Hepatocyte (in vitro differentiated cells): Measurements from ENCODE around the gene DDX21. TPM values are rescaled to one million over a fixed set of nuclear protein-coding genes. Genes with fewer than 3 reads are reported as not detected.

ENCODE experiments used
- DNase-seq: peaks from one replicate; pipeline ENCODE4 v3.0.0-alpha.2; 2016; ENCODE audit warnings: low spot score
- H2AFZ ChIP-seq: fragments of 200-600 bp; sonication (generic); 2 replicates; pipeline ENCODE4 v1.6.0; 2016; ENCODE audit warnings: antibody characterized with exemption, mild to moderate bottlenecking
- H3K27ac ChIP-seq: fragments of 200-600 bp; sonication (generic); 2 replicates; pipeline ENCODE4 v1.5.1; 2016; ENCODE audit warnings: mild to moderate bottlenecking
- H3K27me3 ChIP-seq: fragments of 200-600 bp; sonication (generic); 2 replicates; pipeline ENCODE4 v1.6.1; 2016
- H3K36me3 ChIP-seq: fragments of 200-600 bp; sonication (generic); replicated peaks from 2 replicates; pipeline ENCODE4 v1.5.1; 2016; ENCODE audit warnings: low read depth; ENCODE audit not compliant: insufficient read depth
- H3K4me1 ChIP-seq: fragments of 200-600 bp; sonication (generic); 2 replicates; pipeline ENCODE4 v1.5.1; 2016; ENCODE audit warnings: mild to moderate bottlenecking, moderate library complexity; ENCODE audit not compliant: insufficient read depth
- H3K4me2 ChIP-seq: fragments of 200-600 bp; sonication (generic); 2 replicates; pipeline ENCODE4 v1.6.0; 2016
- H3K4me3 ChIP-seq: fragments of 200-600 bp; sonication (generic); 2 replicates; pipeline ENCODE4 v1.5.1; 2016; ENCODE audit warnings: mild to moderate bottlenecking
- H3K79me2 ChIP-seq: fragments of 200-600 bp; sonication (generic); 2 replicates; pipeline ENCODE4 v1.6.0; 2017; ENCODE audit warnings: mild to moderate bottlenecking
- H3K9me2 ChIP-seq: fragments of 200-600 bp; sonication (generic); replicated peaks from 2 replicates; pipeline ENCODE4 v1.6.0; 2017; ENCODE audit warnings: mild to moderate bottlenecking; ENCODE audit not compliant: insufficient read depth
- H3K9me3 ChIP-seq: fragments of 200-600 bp; sonication (generic); 2 replicates; pipeline ENCODE4 v1.5.1; 2016; ENCODE audit warnings: low read depth, mild to moderate bottlenecking
- H4K20me1 ChIP-seq: fragments of 200-600 bp; sonication (generic); 2 replicates; pipeline ENCODE4 v1.6.0; 2016; ENCODE audit warnings: mild to moderate bottlenecking; ENCODE audit not compliant: insufficient read depth, poor library complexity, severe bottlenecking
- EZH2 ChIP-seq: fragments of 200-600 bp; sonication (generic); IDR thresholded peaks from 2 replicates; pipeline ENCODE4 v1.6.1; 2016; ENCODE audit warnings: antibody characterized with exemption, mild to moderate bottlenecking, borderline replicate concordance
- EZH2phosphoT487 ChIP-seq: fragments of 200-600 bp; sonication (generic); IDR thresholded peaks from one replicate; pipeline ENCODE4 v1.6.1; 2018; ENCODE audit warnings: antibody characterized with exemption, mild to moderate bottlenecking, low read depth, moderate library complexity; ENCODE audit not compliant: unreplicated experiment, severe bottlenecking
- WGBS: methylation state at CpG from one replicate; pipeline ENCODE4 v1.1.6; 2016; ENCODE audit warnings: low lambda C conversion rate; ENCODE audit errors: missing lambda C conversion rate; 5-methylcytosine and 5-hydroxymethylcytosine counted together
- polyA plus RNA-seq: library from polyadenylated mRNA; unstranded; fragments of >200 nt; fragmentation: Nextera tagmentation; extraction: Ambion mirVana; gene quantifications from 2 replicates; pipeline ENCODE4 v1.2.1, GENCODE V29; 2016
- total RNA-seq: library from RNA; depleted of rRNA; stranded (reverse); fragments of >200 nt; gene quantifications from 2 replicates; pipeline ENCODE4 v1.2.3, GENCODE V29; 2014
- TF ChIP-seq, protein P1 (sequence below): fragments of 200-600 bp; sonication (generic); IDR thresholded peaks from 2 replicates; pipeline ENCODE4 v1.5.1; 2016; ENCODE audit warnings: antibody characterized with exemption, mild to moderate bottlenecking; ENCODE audit not compliant: poor library complexity

DDX21 gene
- total and polyA plus RNA-seq, 2 experiments from 2014 or later, result 15.8 to 55.7 TPM

DNA sequence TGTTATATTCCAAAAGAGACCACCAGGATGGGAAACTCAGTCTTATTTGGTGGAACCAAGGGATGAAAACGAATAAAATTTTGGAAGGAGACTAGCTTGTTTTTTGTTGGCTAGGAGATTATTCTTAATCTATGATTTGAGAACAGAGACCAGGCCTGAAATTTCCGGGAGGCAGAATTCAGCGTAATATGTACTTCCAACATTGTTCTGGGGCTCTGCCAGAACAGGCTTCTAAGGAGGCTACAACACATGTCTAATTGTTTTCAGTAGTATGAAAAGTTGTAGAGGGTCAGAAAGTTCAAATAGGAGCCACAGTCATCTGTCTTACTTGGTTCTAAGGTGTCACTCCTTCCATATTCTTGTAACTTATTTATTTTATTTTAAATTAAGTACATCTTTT, 1.7 kb downstream of the DDX21 start:
- H3K9me3 ChIP-seq, result no peaks in the 10 kb centered on the region
- no peak overlapping the region for H2AFZ ChIP-seq
- peaks cover 54% of the 10 kb centered on the region for H3K79me2 ChIP-seq
- H3K9me2 ChIP-seq, result no peaks in the 10 kb centered on the region
- H3K27me3 ChIP-seq, result no peaks in the 10 kb centered on the region
- H3K4me2 ChIP-seq, result peak overlapping the region; percentile 88
- WGBS, result 73% methylated on average over 3 of the region's 3 CpGs
- H3K4me1 ChIP-seq, result peaks cover 18% of the 10 kb centered on the region
- no peak for DNase-seq
- H3K36me3 ChIP-seq, result no peaks in the 10 kb centered on the region
- no peak for TF ChIP-seq EZH2phosphoT487
- TF ChIP-seq, protein P1, sequence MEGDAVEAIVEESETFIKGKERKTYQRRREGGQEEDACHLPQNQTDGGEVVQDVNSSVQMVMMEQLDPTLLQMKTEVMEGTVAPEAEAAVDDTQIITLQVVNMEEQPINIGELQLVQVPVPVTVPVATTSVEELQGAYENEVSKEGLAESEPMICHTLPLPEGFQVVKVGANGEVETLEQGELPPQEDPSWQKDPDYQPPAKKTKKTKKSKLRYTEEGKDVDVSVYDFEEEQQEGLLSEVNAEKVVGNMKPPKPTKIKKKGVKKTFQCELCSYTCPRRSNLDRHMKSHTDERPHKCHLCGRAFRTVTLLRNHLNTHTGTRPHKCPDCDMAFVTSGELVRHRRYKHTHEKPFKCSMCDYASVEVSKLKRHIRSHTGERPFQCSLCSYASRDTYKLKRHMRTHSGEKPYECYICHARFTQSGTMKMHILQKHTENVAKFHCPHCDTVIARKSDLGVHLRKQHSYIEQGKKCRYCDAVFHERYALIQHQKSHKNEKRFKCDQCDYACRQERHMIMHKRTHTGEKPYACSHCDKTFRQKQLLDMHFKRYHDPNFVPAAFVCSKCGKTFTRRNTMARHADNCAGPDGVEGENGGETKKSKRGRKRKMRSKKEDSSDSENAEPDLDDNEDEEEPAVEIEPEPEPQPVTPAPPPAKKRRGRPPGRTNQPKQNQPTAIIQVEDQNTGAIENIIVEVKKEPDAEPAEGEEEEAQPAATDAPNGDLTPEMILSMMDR, result no peak
- TF ChIP-seq EZH2, result no peak
- peaks cover 10% of the 10 kb centered on the region for H4K20me1 ChIP-seq
- peak overlapping the region; percentile 64 for H3K4me3 ChIP-seq
- peak overlapping the region; percentile 96 for H3K27ac ChIP-seq

DNA sequence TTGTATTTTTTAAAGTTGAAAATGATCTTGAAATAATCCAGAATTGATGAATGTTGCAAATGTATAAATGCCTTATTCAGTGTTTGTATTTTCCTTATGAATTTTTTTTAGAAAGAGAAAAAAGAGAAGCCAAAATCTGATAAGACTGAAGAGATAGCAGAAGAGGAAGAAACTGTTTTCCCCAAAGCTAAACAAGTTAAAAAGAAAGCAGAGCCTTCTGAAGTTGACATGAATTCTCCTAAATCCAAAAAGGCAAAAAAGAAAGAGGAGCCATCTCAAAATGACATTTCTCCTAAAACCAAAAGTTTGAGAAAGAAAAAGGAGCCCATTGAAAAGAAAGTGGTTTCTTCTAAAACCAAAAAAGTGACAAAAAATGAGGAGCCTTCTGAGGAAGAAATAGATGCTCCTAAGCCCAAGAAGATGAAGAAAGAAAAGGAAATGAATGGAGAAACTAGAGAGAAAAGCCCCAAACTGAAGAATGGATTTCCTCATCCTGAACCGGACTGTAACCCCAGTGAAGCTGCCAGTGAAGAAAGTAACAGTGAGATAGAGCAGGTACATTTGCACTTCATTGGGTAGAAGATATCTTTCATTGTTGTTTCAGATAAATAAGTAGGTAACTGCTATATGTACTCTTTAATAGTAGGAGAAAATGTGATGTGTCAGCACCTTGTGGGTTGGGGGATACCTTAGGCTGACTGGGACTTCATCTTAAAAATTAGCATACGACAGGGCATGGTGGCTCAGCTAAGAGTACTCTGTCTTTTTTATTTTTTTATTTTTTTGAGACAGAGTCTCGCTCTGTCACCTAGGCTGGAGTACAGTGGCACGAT, 3.9 kb downstream of the DDX21 start:
- WGBS, result 99% methylated on average over 4 of the region's 4 CpGs
- peaks cover 10% of the 10 kb centered on the region for H4K20me1 ChIP-seq
- peaks cover 64% of the 10 kb centered on the region for H3K79me2 ChIP-seq
- H2AFZ ChIP-seq, result no peak overlapping the region
- H3K4me2 ChIP-seq, result no peak overlapping the region
- no peaks in the 10 kb centered on the region for H3K9me2 ChIP-seq
- DNase-seq, result no peak
- peaks cover 7% of the 10 kb centered on the region for H3K36me3 ChIP-seq
- TF ChIP-seq, protein P1, result no peak
- no peak for TF ChIP-seq EZH2phosphoT487
- TF ChIP-seq EZH2, result no peak
- H3K27ac ChIP-seq, result no peak overlapping the region
- H3K9me3 ChIP-seq, result no peaks in the 10 kb centered on the region
- no peak overlapping the region for H3K4me3 ChIP-seq
- no peaks in the 10 kb centered on the region for H3K27me3 ChIP-seq
- peaks cover 17% of the 10 kb centered on the region for H3K4me1 ChIP-seq

DNA sequence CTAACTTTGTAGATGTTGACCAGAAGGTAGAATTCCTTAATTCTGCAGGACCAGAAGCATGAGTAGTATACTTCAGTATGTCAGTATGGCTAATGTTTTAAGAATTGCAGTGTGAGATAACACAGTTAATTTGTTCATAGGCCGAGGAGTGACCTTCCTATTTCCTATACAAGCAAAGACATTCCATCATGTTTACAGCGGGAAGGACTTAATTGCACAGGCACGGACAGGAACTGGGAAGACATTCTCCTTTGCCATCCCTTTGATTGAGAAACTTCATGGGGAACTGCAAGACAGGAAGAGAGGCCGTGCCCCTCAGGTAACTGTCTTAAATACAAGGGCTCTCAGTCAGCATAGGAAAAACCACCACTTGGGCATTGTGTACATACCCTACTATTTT, 7.2 kb downstream of the DDX21 start:
- 94% methylated on average over 4 of the region's 4 CpGs for WGBS
- Histone ChIP-seq H3K27me3 (no peaks in the 10 kb centered on the region), H3K27ac (no peak overlapping the region), H2AFZ (no peak overlapping the region), H3K9me2 (no peaks in the 10 kb centered on the region), H3K4me2 (no peak overlapping the region), H4K20me1 (peaks cover 10% of the 10 kb centered on the region), H3K79me2 (peaks cover 53% of the 10 kb centered on the region), H3K36me3 (peaks cover 7% of the 10 kb centered on the region), H3K9me3 (no peaks in the 10 kb centered on the region), H3K4me3 (no peak overlapping the region), H3K4me1 (peaks cover 2% of the 10 kb centered on the region)
- TF ChIP-seq, protein P1, result no peak
- TF ChIP-seq EZH2phosphoT487 (no peak), EZH2 (no peak)
- DNase-seq, result no peak
